COLO668 (cell line): ENCODE data around the gene DGKQ.

Experiments used
- DNase-seq: peaks from one replicate; lab custom pipeline; 2025; ENCODE audit not compliant: unreplicated experiment; lab: John Stamatoyannopoulos, UW

The DGKQ gene

GRCh38 chr4:996030-996996, 22.9 kb upstream of the DGKQ start:
- DNase-seq = no peak

GRCh38 chr4:995311-996026, 22.1 kb upstream of the DGKQ start:
- no peak for DNase-seq

- DNase-seq = peak; percentile 55
Observed at GRCh38 chr4:993111-994029, 20.0 kb upstream of the DGKQ start, which contains the start of gene SLC26A1. Gene SLC26A1, minus strand, starts transcription at chr4:993404. Its CDS starts 1,701 bp downstream, at chr4:991703.

GRCh38 chr4:992297-993110, 19.1 kb upstream of the DGKQ start:
- DNase-seq = peak; percentile 70

GRCh38 chr4:991451-992296, 18.3 kb upstream of the DGKQ start:
- peak; percentile 20 for DNase-seq

- DNase-seq = no peak
Observed at GRCh38 chr4:990746-991367, 17.5 kb upstream of the DGKQ start.

- DNase-seq = no peak
Observed at GRCh38 chr4:989722-990471, 16.5 kb upstream of the DGKQ start.

GRCh38 chr4:988726-989721, 15.7 kb upstream of the DGKQ start:
- no peak for DNase-seq

- DNase-seq = no peak
Observed at GRCh38 chr4:987624-988513, 14.5 kb upstream of the DGKQ start.

- DNase-seq = peak; percentile 69
Observed at GRCh38 chr4:986879-987623, 13.7 kb upstream of the DGKQ start, which contains the start of gene IDUA. Gene IDUA, plus strand, starts transcription at chr4:987044. Its CDS starts 41 bp downstream, at chr4:987085.

- no peak for DNase-seq
Observed at GRCh38 chr4:986428-986878, 13.1 kb upstream of the DGKQ start.

- DNase-seq = peak; percentile 65
Observed at GRCh38 chr4:985123-985830, 11.9 kb upstream of the DGKQ start.

- no peak for DNase-seq
Observed at GRCh38 chr4:984336-985054, 11.1 kb upstream of the DGKQ start.

GRCh38 chr4:982814-983213, 9.4 kb upstream of the DGKQ start:
- DNase-seq = no peak
